Esophagus squamous epithelium (tissue), 4 donors: ENCODE data around the gene NUDT21.

Experiments
- CTCF ChIP-seq, 6 experiments: fragments of 450-650 bp in 4 of 6; fragments of 200-600 bp in 2 of 6; sonication (generic) in 2 of 6; IDR thresholded peaks; one replicate each; pipeline ENCODE4 v1.5.1; 2016 to 2019; ENCODE audit warnings: antibody characterized with exemption in 6 of 6, mild to moderate bottlenecking in 4 of 6, moderate library complexity in 4 of 6
- POLR2A ChIP-seq, 4 donors: fragments of 450-650 bp; IDR thresholded peaks; one replicate each; pipeline ENCODE4 v1.6.1; 2017; ENCODE audit warnings: antibody characterized with exemption in 4 of 4, mild to moderate bottlenecking in 4 of 4, moderate library complexity in 3 of 4

GRCh38 chr16:56479469-56479868 is 28.3 kb upstream of the NUDT21 start:
- TF ChIP-seq CTCF (IDR thresholded peaks at IDR 0.05), result no peak
- no peak for TF ChIP-seq POLR2A (IDR thresholded peaks at IDR 0.05)
